GM21717 (cell line): ENCODE results near the gene LRRC56.

ENCODE experiments used
- ATAC-seq: cut with Tn5 transposase; IDR thresholded peaks from one replicate; pipeline ENCODE4 v1.9.1; 2021; ENCODE audit warnings: mild to moderate bottlenecking, moderate library complexity; ENCODE audit not compliant: unreplicated experiment

Gene LRRC56

GRCh38 chr11:537622-538430 is 499 bp downstream of the LRRC56 start:
- no peak for ATAC-seq

DNA sequence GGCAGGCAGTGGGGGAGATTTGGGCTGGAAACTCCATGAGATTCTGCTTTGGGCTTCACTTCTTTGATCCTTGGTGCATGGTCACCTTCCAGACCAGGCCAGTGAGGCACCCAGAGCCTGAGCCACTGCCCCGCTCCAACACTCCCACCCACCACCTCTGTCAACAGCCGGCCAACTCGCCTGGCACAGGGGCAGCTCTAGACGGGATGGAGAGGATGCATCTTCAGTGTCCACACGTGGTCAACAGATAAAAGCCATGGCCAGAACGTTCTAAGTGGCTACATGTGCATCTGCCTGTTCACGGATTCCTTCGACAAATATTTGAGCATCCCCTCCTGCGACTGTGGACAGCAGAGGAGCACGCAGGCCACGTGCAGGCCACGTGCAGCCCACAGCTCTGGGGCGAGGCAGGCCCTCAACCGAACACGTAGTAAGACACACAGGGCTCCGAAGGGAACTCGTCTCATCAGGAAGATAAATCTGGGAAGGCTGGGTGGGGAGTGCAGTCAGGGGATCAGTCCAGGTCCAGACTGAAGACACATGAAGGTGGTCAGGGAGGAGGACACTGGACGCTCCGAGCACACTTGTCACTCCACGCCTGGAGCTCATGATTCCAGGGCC is 1.2 kb downstream of the LRRC56 start:
- ATAC-seq, result no peak

- ATAC-seq, result no peak
Observed at GRCh38 chr11:539971-540481, 2.7 kb downstream of the LRRC56 start.

- ATAC-seq, result no peak
Observed at GRCh38 chr11:540583-541432, 3.5 kb downstream of the LRRC56 start.

- ATAC-seq, result no peak
Observed at GRCh38 chr11:541433-541885, 4.1 kb downstream of the LRRC56 start.

- ATAC-seq, result no peak
Observed at GRCh38 chr11:544817-545166, 7.5 kb downstream of the LRRC56 start.

DNA sequence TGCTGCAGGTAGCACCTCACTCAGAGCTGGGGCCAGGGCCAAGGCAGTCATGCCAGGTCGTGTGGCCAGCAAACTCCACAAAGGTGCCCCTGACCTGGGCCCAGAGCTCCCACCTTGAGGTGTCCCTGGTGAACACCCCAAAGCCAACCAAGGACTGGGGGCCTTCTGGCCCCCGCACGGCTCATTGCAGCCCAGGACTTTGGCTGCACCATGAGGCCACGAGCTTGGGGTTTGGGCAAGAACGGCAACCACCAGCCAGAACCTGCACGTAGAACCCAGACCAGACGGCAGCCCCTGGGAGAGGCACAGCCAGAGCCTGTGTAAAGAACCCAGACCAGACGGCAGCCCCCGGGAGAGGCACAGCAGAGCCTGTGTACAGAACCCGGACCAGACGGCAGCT is 7.8 kb downstream of the LRRC56 start:
- ATAC-seq, result no peak

DNA sequence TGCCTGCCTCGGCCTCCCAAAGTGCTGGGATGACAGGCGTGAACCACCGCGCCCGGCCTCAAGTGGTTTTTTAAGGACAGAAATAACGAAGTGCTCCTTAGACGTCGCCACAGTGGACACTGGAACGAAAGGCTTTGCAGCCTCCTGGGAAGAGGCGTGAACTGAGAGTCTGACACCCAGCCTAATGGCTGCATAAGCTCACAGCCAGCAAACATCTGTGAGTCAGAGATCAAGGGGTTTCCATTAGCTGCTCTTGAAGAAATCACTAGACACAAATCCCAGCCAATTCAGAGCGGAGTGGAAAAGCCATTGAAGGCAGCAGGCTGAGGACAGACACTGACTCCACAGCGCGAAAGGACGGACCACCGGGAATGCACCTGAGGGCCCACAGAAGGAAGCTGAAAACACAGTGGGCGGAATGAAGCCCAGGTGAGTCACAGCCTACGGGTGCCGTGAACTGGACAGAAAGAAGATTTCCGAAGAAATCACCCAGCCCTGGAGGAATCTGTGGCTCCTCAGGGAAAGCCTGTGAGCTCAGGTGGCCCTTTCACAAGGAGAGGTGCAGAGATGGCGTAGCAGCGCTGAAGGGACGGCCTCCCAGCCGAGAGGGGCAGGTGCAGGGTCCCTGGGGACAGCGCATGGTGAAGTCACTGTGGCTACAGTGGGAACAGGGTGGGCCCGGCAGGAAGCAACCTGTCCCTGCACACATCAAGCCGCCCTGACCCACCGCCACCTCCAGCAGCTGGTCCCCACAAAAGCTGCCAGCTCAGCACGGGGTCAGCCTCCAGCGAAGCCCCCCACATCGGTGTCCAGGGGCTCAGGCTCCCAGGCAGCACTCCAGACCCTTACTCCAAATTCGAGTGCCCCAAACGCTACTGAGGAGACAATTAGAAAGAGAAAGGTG is 11.6 kb downstream of the LRRC56 start:
- no peak for ATAC-seq

DNA sequence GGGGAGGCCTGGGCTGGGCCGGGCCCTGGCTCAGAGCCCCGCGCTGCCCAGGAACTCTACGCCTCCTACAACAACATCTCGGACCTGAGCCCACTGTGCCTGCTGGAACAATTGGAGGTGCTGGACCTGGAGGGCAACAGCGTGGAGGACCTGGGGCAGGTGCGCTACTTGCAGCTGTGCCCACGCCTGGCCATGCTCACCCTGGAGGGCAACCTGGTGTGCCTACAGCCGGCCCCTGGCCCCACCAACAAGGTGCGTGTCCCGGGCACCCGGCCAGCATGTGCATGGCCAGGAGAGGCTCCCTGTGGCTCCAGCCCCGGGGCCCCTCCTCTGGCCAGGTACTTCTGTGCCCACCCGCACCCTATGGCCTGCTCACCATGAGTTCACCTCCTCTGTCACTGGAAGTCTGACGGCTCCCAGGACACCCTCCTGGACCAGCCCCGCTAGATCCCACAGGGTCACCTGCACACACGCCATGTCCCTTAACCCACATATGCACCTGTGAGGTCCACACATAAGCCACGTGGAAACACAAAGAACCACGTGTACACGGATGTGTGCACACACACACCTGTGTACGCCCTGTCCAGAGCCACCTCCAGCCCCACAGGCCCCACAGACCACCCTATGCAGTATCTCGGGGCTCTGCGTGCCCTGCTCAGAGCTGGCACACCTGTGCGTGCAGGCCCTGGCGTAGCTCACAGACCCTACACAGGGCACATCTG is 12.9 kb downstream of the LRRC56 start:
- no peak for ATAC-seq

DNA sequence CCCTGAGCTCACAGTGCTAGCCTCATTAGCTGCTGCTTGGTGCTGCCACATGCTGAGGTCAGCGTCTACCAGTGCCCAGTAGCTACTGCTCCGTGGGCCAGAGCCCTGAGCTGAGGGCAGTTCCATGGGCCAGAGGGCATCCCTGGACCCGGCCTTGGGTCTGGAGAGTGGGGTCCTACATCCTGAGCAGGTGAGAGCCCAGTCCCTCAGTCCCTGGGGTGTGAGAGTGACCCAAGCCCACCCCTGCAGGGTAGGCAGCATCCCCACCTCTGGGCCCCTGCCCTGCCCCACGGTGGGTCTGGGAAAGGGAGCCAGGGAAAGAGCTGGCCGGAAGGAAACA is 13.4 kb downstream of the LRRC56 start:
- ATAC-seq, result no peak

- ATAC-seq, result no peak
Observed at GRCh38 chr11:551131-551530, 13.8 kb downstream of the LRRC56 start.

DNA sequence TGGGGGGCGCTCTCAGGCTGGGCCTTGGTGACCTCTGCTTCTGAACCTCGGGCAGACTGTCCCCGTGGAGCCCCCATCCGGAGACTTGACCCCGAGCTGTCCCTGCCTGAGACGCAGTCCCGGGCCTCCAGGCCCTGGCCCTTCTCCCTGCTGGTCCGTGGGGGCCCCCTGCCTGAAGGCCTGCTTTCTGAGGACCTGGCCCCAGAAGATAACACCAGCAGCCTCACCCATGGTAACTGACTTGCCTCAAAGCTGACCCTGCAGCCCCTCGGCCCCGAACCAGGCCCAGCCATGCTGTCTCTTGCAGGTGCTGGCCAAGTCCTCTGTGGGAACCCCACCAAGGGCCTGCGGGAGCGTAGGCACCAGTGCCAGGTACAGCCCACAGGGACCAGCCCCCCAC is 14.3 kb downstream of the LRRC56 start:
- no peak for ATAC-seq

DNA sequence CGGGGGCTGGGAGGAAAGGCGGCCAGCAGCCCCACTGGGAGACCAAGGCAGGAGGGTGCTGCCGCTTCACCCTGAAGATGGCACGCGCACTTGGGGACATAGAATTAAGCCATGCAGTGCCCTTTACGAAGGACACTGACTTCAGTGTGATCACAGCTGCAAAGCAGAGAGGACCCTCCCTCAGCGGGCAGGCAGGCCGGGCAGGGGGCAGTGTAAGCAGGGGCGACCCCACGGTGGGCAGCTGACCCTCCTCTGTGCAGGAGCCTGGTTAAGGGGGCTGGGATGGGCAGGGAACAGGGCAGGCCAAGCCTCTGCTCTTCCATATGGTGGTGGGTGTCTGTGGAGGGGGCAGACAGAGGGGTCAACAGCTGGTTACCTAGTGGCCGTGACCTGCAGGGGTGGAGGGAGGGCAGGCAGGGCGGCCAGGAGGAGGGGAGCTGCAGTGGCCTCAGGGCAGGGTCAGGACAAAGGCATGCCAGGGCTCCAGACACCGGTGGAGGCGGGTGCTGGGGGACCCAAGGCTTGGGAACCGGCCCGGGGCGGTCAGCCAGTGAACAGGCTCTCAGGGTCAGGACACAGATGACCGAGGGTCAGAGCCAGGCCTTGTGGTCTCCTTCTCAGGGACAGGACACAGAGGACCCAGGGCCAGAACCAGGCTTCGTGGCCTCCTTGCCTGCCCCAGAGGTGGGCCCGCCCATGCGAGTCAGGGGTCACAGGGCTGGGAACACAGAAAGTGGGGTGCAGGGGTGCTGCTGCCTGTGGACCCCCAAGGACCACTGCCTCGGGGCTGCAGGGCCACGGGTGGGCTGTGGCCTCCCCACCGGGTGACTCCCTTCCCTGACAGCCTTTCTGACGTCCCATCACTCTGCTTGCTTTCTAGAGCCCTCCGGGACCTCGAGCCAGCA is 16.0 kb downstream of the LRRC56 start:
- ATAC-seq, result no peak

DNA sequence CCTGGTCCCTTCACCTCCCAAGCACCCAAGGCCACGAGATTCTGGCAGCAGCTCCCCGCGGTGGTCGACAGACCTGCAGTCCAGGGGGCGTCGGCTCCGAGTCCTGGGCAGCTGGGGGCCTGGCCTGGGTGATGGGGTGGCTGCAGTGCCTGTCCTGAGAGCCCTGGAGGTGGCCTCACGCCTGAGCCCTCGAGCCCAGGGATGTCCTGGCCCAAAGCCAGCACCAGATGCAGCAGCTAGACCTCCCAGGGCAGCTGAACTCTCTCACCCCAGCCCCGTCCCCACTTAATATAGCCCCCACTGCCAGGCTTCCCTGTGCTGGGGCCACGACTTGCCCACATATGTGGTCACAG is 16.6 kb downstream of the LRRC56 start:
- ATAC-seq, result no peak

DNA sequence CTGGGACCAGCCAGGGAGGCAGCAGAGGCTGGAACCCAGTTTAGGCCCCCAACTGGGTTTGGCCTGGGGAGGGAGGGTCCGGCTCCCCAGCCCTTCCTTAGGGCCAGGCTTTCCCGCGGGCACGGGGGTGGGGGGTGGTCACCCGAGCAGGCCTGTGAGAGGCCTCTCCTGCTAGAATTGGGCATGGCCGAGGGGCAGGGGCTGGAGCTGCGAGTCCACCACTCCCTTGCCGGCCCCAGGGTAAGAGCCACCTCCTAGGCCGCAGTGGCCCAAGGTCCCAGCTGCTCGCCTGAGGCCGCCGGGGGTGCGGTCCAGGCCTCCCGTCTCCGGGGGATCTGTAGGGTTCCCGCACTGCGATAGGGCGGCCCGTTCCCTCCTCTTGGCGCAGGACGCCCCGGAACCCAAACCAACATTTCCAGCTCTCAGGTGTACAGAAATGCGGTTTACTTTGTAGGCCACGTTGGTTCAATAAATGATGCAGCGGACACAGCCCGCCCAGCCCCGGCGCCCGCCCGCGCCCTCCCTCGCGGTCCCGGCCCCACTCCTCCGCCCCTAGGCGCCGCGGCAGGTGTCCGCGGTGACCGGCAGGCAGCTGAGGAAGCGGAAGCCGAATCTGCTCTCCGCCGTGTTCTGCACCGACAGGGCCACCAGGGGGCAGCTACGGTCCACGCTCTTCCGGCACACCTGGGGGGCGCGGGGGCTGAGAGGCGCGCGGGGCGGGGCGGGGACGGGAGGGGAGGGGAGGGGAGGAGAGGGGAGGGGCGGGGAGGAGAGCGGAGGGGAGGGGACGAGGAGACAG is 17.3 kb downstream of the LRRC56 start:
- no peak for ATAC-seq

DNA sequence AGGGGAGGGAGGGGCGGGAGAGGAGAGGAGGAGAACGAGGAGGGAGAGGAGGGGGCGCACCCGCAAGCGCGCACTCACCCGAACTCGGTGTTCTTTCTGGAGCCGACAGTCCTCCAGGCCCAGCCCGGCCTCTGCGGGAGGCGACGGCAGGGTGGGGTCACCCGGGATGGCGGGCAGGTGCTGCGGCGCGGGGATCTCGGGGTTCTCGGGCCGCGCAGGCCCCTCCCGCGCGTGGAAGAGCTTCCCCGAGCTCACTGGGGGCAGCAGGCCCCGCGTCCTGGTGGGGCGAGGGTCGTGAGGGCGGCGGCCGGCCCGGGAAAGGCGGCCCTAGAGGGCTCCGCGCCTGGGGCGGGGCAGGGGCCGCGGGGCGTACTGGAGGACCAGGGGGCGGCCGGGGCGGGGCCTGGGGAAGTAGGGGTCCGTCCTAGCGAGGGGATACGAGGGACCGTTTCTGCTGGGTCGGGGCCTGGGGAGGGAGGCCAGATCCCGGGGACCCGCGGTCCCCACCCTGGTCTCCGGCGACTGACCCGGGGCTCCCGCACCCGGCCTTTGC is 18.0 kb downstream of the LRRC56 start:
- ATAC-seq, result no peak

- no peak for ATAC-seq
Observed at GRCh38 chr11:555780-556661, 18.7 kb downstream of the LRRC56 start.
